ENCODE measurements around the gene RYR2.

RYR2 gene

GRCh38 chr1:237811633-237812032, 769.6 kb downstream of the RYR2 start:
- no peak overlapping the region for H3K4me3 ChIP-seq (ENCODE audit: low read depth, low read length, poor library complexity, severe bottlenecking)
- H3K79me2 ChIP-seq (ENCODE audit: insufficient read depth, low read length), result no peaks in the 10 kb centered on the region
- H3K36me3 ChIP-seq (ENCODE audit: insufficient read depth, low read length), result no peaks in the 10 kb centered on the region
- H4K20me1 ChIP-seq (ENCODE audit: insufficient read depth, low read length), result no peaks in the 10 kb centered on the region
- H3K4me2 ChIP-seq (ENCODE audit: low read length), result no peak overlapping the region
- no peaks in the 10 kb centered on the region for H3K4me1 ChIP-seq (ENCODE audit: insufficient read depth, low read length, severe bottlenecking)
- no peaks in the 10 kb centered on the region for H3K9me3 ChIP-seq (ENCODE audit: low read length)
- no peaks in the 10 kb centered on the region for H3K27me3 ChIP-seq (ENCODE audit: insufficient read depth, low read length)
- no peaks in the 10 kb centered on the region for H3K9me2 ChIP-seq (ENCODE audit: low read depth, low read length)
- no peaks in the 10 kb centered on the region for H3F3A ChIP-seq (ENCODE audit: insufficient read depth, low read length)
- H3K9ac ChIP-seq (ENCODE audit: low read length), result no peak overlapping the region
- TF ChIP-seq CTCF (IDR thresholded peaks at IDR 0.05; ENCODE audit: low read length), result no peak
- no peak overlapping the region for H2AFZ ChIP-seq (ENCODE audit: low read length)
- no peak overlapping the region for H3K27ac ChIP-seq (ENCODE audit: low read depth, low read length, poor library complexity, severe bottlenecking)

- H2AFZ ChIP-seq (ENCODE audit: low read length), result no peak overlapping the region
- H3K9me3 ChIP-seq (ENCODE audit: low read length), result no peaks in the 10 kb centered on the region
- no peaks in the 10 kb centered on the region for H3K9me2 ChIP-seq (ENCODE audit: low read depth, low read length)
- H3K36me3 ChIP-seq (ENCODE audit: insufficient read depth, low read length), result no peaks in the 10 kb centered on the region
- H3K27ac ChIP-seq (ENCODE audit: low read depth, low read length, poor library complexity, severe bottlenecking), result no peak overlapping the region
- H3F3A ChIP-seq (ENCODE audit: insufficient read depth, low read length), result no peaks in the 10 kb centered on the region
- no peak overlapping the region for H3K9ac ChIP-seq (ENCODE audit: low read length)
- H3K27me3 ChIP-seq (ENCODE audit: insufficient read depth, low read length), result no peaks in the 10 kb centered on the region
- H3K4me2 ChIP-seq (ENCODE audit: low read length), result no peak overlapping the region
- TF ChIP-seq EZH2 (IDR thresholded peaks at IDR 0.05; ENCODE audit: borderline replicate concordance, low read length) (no peak), CTCF (IDR thresholded peaks at IDR 0.05; ENCODE audit: low read length) (no peak)
- H3K4me1 ChIP-seq (ENCODE audit: insufficient read depth, low read length, severe bottlenecking), result no peaks in the 10 kb centered on the region
- no peaks in the 10 kb centered on the region for H3K79me2 ChIP-seq (ENCODE audit: insufficient read depth, low read length)
- H3K4me3 ChIP-seq (ENCODE audit: low read depth, low read length, poor library complexity, severe bottlenecking), result no peak overlapping the region
- no peaks in the 10 kb centered on the region for H4K20me1 ChIP-seq (ENCODE audit: insufficient read depth, low read length)
Measured at GRCh38 chr1:237812061-237812460, 770.1 kb downstream of the RYR2 start.

- Histone ChIP-seq H3F3A (ENCODE audit: insufficient read depth, low read length) (no peaks in the 10 kb centered on the region), H3K79me2 (ENCODE audit: insufficient read depth, low read length) (no peaks in the 10 kb centered on the region), H3K36me3 (ENCODE audit: insufficient read depth, low read length) (no peaks in the 10 kb centered on the region), H2AFZ (ENCODE audit: low read length) (no peak overlapping the region), H3K9me2 (ENCODE audit: low read depth, low read length) (no peaks in the 10 kb centered on the region), H3K9me3 (ENCODE audit: low read length) (no peaks in the 10 kb centered on the region), H3K4me2 (ENCODE audit: low read length) (no peak overlapping the region), H3K4me3 (ENCODE audit: low read depth, low read length, poor library complexity, severe bottlenecking) (no peak overlapping the region), H3K9ac (ENCODE audit: low read length) (no peak overlapping the region), H4K20me1 (ENCODE audit: insufficient read depth, low read length) (no peaks in the 10 kb centered on the region), H3K27ac (ENCODE audit: low read depth, low read length, poor library complexity, severe bottlenecking) (no peak overlapping the region), H3K27me3 (ENCODE audit: insufficient read depth, low read length) (no peaks in the 10 kb centered on the region), H3K4me1 (ENCODE audit: insufficient read depth, low read length, severe bottlenecking) (no peaks in the 10 kb centered on the region)
- TF ChIP-seq CTCF (IDR thresholded peaks at IDR 0.05; ENCODE audit: low read length) (peak; percentile 79), EZH2 (IDR thresholded peaks at IDR 0.05; ENCODE audit: borderline replicate concordance, low read length) (no peak)
Measured at GRCh38 chr1:237814319-237814924, 772.4 kb downstream of the RYR2 start.
